Measurements from ENCODE around the gene AFDN.

The AFDN gene

GRCh38 chr6:167826896-167827582, at the start of gene AFDN:
TSS of gene AFDN (plus strand) at chr6:167826911. CDS start at chr6:167827133, 222 bp downstream.
- no peak for DNase-seq (ENCODE audit: low read depth in 2 of 2)

GRCh38 chr6:167778497-167779128, 48.1 kb upstream of the AFDN start:
- no peak for DNase-seq (ENCODE audit: low read depth in 2 of 2)

- no peak for DNase-seq (ENCODE audit: low read depth in 2 of 2)
Measured at GRCh38 chr6:167779129-167779992, 47.4 kb upstream of the AFDN start.

GRCh38 chr6:167779993-167780655, 46.6 kb upstream of the AFDN start:
- DNase-seq (ENCODE audit: low read depth in 2 of 2): no peak

- DNase-seq (ENCODE audit: low read depth in 2 of 2): no peak
Measured at GRCh38 chr6:167781066-167781767, 45.5 kb upstream of the AFDN start.

- no peak for DNase-seq (ENCODE audit: low read depth in 2 of 2)
Measured at GRCh38 chr6:167781868-167782267, 44.8 kb upstream of the AFDN start.

- DNase-seq (ENCODE audit: low read depth in 2 of 2): no peak
Measured at GRCh38 chr6:167782698-167783517, 43.8 kb upstream of the AFDN start.

- no peak for DNase-seq (ENCODE audit: low read depth in 2 of 2)
Measured at GRCh38 chr6:167786853-167787675, 39.6 kb upstream of the AFDN start.

- no peak for DNase-seq (ENCODE audit: low read depth in 2 of 2)
Measured at GRCh38 chr6:167787896-167788562, 38.7 kb upstream of the AFDN start.

GRCh38 chr6:167788563-167788903, 38.2 kb upstream of the AFDN start:
- no peak for DNase-seq (ENCODE audit: low read depth in 2 of 2)

- DNase-seq (ENCODE audit: low read depth in 2 of 2): no peak
Measured at GRCh38 chr6:167789358-167789757, 37.4 kb upstream of the AFDN start.

GRCh38 chr6:167791091-167791779, 35.5 kb upstream of the AFDN start:
- no peak for DNase-seq (ENCODE audit: low read depth in 2 of 2)

- no peak for DNase-seq (ENCODE audit: low read depth in 2 of 2)
Measured at GRCh38 chr6:167791780-167792478, 34.8 kb upstream of the AFDN start.

- DNase-seq (ENCODE audit: low read depth in 2 of 2): no peak
Measured at GRCh38 chr6:167793421-167793820, 33.3 kb upstream of the AFDN start.

GRCh38 chr6:167794161-167795157, 32.3 kb upstream of the AFDN start:
- no peak for DNase-seq (ENCODE audit: low read depth in 2 of 2)

GRCh38 chr6:167795321-167795811, 31.3 kb upstream of the AFDN start:
- no peak for DNase-seq (ENCODE audit: low read depth in 2 of 2)

GRCh38 chr6:167795874-167796191, 30.9 kb upstream of the AFDN start:
- DNase-seq (ENCODE audit: low read depth in 2 of 2): no peak
